HepG2 (cell line): ENCODE results near the gene NPIPB6. TPM values are rescaled to one million over a fixed set of nuclear protein-coding genes. Genes with fewer than 3 reads are reported as not detected.

ENCODE experiments used
- HMG20B ChIP-seq: conservative IDR thresholded peaks from 2 replicates; pipeline ENCODE4 v1.6.1; 2016; ENCODE audit warnings: missing genetic modification reagents, missing compliant biosample characterization
- MXD4 ChIP-seq: IDR thresholded peaks from 2 replicates; pipeline ENCODE4 v1.6.1; 2016; ENCODE audit warnings: mild to moderate bottlenecking, missing biosample characterization, missing genetic modification reagents
- NR3C1 ChIP-seq: sonication (generic); formaldehyde crosslinking; IDR thresholded peaks from 2 replicates; pipeline ENCODE4 v1.4.0; 2020; ENCODE audit warnings: missing genetic modification reagents
- SIX1 ChIP-seq: sonication (generic); formaldehyde crosslinking; IDR thresholded peaks from 2 replicates; pipeline ENCODE4 v1.4.0; 2020; ENCODE audit warnings: missing genetic modification reagents, borderline replicate concordance
- TRIM24 ChIP-seq: sonication (generic); formaldehyde crosslinking; IDR thresholded peaks from 2 replicates; pipeline ENCODE4 v1.8.0; 2022; ENCODE audit warnings: mild to moderate bottlenecking, missing genetic modification reagents
- U2AF2 ChIP-seq: fragments of 200-400 bp; formaldehyde crosslinking; IDR thresholded peaks from 2 replicates; pipeline ENCODE4 v1.6.1; 2017; ENCODE audit warnings: low read depth, mild to moderate bottlenecking, low read length
- ZNF136 ChIP-seq: sonication (generic); formaldehyde crosslinking; IDR thresholded peaks from 2 replicates; pipeline ENCODE4 v1.8.1; 2022; ENCODE audit warnings: low read depth, mild to moderate bottlenecking, moderate library complexity, missing genetic modification reagents
- ZNF234 ChIP-seq: sonication (generic); formaldehyde crosslinking; conservative IDR thresholded peaks from 2 replicates; pipeline ENCODE4 v1.5.1; 2020; ENCODE audit warnings: mild to moderate bottlenecking, missing genetic modification reagents
- ZNF3 ChIP-seq: IDR thresholded peaks from 2 replicates; pipeline ENCODE4 v1.7.0; 2017; ENCODE audit warnings: inconsistent platforms
- ZNF367 ChIP-seq: sonication (generic); formaldehyde crosslinking; IDR thresholded peaks from 2 replicates; pipeline ENCODE4 v1.4.0; 2020; ENCODE audit warnings: missing genetic modification reagents, borderline replicate concordance
- ZNF550 ChIP-seq: sonication (generic); formaldehyde crosslinking; IDR thresholded peaks from 2 replicates; pipeline ENCODE4 v1.4.0; 2020; ENCODE audit warnings: mild to moderate bottlenecking, missing genetic modification reagents, borderline replicate concordance
- ZSCAN20 ChIP-seq: sonication (generic); formaldehyde crosslinking; IDR thresholded peaks from 2 replicates; pipeline ENCODE4 v1.4.0; 2020; ENCODE audit warnings: missing genetic modification reagents, mild to moderate bottlenecking, borderline replicate concordance
- polyA plus RNA-seq, 8 experiments: library from polyadenylated mRNA; depleted of rRNA in 3 of 8; stranded (reverse) in 7 of 8; unstranded in 1 of 8; fragments of >200 nt; fragmentation: Illumina TruSeq in 4 of 8; extraction: Trizol in 4 of 8; gene quantifications; 2 replicates each; pipeline versions ENCODE4 v1.2.1 to v1.2.3, GENCODE V29; 2011 to 2016; ENCODE audit warnings: low read depth in 4 of 8, missing spikeins in 1 of 8, mixed read lengths in 1 of 8; ENCODE audit not compliant: insufficient read depth in 1 of 8
- total RNA-seq, 5 experiments: library from RNA; depleted of rRNA; stranded (reverse); fragments of >200 nt; fragmentation: Illumina TruSeq; extraction: Trizol; gene quantifications; 2 replicates each; pipeline ENCODE4 v1.2.3, GENCODE V29; 2016; ENCODE audit warnings: low read depth in 1 of 5
- TF ChIP-seq, protein P1 (sequence below): sonication (generic); formaldehyde crosslinking; IDR thresholded peaks from 2 replicates; pipeline ENCODE4 v1.4.0; 2020; ENCODE audit warnings: mild to moderate bottlenecking, missing genetic modification reagents
- TF ChIP-seq, protein P2 (sequence below): sonication (generic); formaldehyde crosslinking; IDR thresholded peaks from 2 replicates; pipeline ENCODE4 v1.4.0; 2020; ENCODE audit warnings: missing genetic modification reagents, borderline replicate concordance
- TF ChIP-seq, protein P3 (sequence below): fragments of 450-650 bp; IDR thresholded peaks from 2 replicates; pipeline ENCODE4 v1.6.1; 2017
- TF ChIP-seq, protein P4 (sequence below): sonication (generic); formaldehyde crosslinking; IDR thresholded peaks from 2 replicates; pipeline ENCODE4 v1.4.0; 2020; ENCODE audit warnings: mild to moderate bottlenecking, missing genetic modification reagents
- TF ChIP-seq, protein P5 (sequence below): sonication (generic); formaldehyde crosslinking; conservative IDR thresholded peaks from 2 replicates; pipeline ENCODE4 v1.8.0; 2022; ENCODE audit warnings: low read depth, missing genetic modification reagents
- TF ChIP-seq, protein P6 (sequence below), 2 experiments: sonication (generic) in 1 of 2; formaldehyde crosslinking in 1 of 2; IDR thresholded peaks; 2 replicates each; pipeline versions ENCODE4 v1.5.1 to v1.6.1; 2011 to 2020; ENCODE audit warnings: borderline replicate concordance in 1 of 2, low read depth in 1 of 2, low read length in 1 of 2, mild to moderate bottlenecking in 1 of 2, missing genetic modification reagents in 1 of 2, moderate library complexity in 1 of 2

NPIPB6 gene
- total and polyA plus RNA-seq, 2 of the 13 experiments (the other 11 are each of a cell fraction or from before 2014, with no cell fraction given), result 0.25 TPM; not detected in 1

DNA sequence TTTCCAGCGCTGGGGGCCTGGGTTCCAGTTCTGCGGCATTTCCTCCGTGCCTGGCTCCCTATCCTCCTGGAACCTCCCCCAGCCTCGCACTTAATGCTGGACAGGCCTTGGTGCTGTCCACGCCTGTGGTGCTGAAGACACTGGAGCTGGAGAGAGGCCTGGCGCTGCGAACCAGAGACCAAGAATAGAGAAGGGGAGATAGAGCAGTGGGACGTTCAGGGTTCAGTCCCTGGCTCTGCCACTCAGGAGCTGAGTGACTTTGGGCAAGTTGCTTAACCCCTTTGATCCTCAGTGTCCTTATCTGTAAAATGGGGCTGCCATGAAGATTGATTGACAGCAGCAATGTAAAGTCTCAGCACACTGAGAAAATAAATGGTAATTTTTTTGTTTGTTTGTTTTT lies 59.1 kb downstream of the NPIPB6 start (continued):
- TF ChIP-seq, protein P1, sequence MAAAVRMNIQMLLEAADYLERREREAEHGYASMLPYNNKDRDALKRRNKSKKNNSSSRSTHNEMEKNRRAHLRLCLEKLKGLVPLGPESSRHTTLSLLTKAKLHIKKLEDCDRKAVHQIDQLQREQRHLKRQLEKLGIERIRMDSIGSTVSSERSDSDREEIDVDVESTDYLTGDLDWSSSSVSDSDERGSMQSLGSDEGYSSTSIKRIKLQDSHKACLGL (CRISPR knock-in tag), result peak; percentile 89
- TF ChIP-seq, protein P2, sequence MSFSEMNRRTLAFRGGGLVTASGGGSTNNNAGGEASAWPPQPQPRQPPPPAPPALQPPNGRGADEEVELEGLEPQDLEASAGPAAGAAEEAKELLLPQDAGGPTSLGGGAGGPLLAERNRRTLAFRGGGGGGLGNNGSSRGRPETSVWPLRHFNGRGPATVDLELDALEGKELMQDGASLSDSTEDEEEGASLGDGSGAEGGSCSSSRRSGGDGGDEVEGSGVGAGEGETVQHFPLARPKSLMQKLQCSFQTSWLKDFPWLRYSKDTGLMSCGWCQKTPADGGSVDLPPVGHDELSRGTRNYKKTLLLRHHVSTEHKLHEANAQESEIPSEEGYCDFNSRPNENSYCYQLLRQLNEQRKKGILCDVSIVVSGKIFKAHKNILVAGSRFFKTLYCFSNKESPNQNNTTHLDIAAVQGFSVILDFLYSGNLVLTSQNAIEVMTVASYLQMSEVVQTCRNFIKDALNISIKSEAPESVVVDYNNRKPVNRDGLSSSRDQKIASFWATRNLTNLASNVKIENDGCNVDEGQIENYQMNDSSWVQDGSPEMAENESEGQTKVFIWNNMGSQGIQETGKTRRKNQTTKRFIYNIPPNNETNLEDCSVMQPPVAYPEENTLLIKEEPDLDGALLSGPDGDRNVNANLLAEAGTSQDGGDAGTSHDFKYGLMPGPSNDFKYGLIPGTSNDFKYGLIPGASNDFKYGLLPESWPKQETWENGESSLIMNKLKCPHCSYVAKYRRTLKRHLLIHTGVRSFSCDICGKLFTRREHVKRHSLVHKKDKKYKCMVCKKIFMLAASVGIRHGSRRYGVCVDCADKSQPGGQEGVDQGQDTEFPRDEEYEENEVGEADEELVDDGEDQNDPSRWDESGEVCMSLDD (CRISPR knock-in tag), result no peak; the same call in 1 of the 2 replicates
- peak; percentile 70; the same call in 1 of the 2 replicates for TF ChIP-seq MXD4 (CRISPR knock-in tag)
- TF ChIP-seq HMG20B (CRISPR knock-in tag), result peak; percentile 89
- TF ChIP-seq ZSCAN20, result peak; percentile 89; the same call in 1 of the 2 replicates
- TF ChIP-seq, protein P3, sequence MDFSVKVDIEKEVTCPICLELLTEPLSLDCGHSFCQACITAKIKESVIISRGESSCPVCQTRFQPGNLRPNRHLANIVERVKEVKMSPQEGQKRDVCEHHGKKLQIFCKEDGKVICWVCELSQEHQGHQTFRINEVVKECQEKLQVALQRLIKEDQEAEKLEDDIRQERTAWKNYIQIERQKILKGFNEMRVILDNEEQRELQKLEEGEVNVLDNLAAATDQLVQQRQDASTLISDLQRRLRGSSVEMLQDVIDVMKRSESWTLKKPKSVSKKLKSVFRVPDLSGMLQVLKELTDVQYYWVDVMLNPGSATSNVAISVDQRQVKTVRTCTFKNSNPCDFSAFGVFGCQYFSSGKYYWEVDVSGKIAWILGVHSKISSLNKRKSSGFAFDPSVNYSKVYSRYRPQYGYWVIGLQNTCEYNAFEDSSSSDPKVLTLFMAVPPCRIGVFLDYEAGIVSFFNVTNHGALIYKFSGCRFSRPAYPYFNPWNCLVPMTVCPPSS, result no peak
- TF ChIP-seq, protein P4, sequence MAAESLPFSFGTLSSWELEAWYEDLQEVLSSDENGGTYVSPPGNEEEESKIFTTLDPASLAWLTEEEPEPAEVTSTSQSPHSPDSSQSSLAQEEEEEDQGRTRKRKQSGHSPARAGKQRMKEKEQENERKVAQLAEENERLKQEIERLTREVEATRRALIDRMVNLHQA (CRISPR knock-in tag), result 0 out of 2 replicates have a peak, but pooled peaks have one; percentile 45
- peak; percentile 88 for TF ChIP-seq ZNF3
- no peak for TF ChIP-seq U2AF2
- no peak for TF ChIP-seq TRIM24 (CRISPR knock-in tag)
- no peak for TF ChIP-seq NR3C1 (CRISPR knock-in tag)
- no peak for TF ChIP-seq ZNF550 (CRISPR knock-in tag)
- TF ChIP-seq ZNF136 (CRISPR knock-in tag), result no peak
- TF ChIP-seq, protein P5, sequence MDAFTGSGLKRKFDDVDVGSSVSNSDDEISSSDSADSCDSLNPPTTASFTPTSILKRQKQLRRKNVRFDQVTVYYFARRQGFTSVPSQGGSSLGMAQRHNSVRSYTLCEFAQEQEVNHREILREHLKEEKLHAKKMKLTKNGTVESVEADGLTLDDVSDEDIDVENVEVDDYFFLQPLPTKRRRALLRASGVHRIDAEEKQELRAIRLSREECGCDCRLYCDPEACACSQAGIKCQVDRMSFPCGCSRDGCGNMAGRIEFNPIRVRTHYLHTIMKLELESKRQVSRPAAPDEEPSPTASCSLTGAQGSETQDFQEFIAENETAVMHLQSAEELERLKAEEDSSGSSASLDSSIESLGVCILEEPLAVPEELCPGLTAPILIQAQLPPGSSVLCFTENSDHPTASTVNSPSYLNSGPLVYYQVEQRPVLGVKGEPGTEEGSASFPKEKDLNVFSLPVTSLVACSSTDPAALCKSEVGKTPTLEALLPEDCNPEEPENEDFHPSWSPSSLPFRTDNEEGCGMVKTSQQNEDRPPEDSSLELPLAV (CRISPR knock-in tag), result 0 out of 2 replicates have a peak, but pooled peaks have one; percentile 63
- no peak for TF ChIP-seq ZNF234 (CRISPR knock-in tag)
- no peak; the same call in 1 of the 2 replicates for TF ChIP-seq ZNF367 (CRISPR knock-in tag)
- TF ChIP-seq, protein P6, sequence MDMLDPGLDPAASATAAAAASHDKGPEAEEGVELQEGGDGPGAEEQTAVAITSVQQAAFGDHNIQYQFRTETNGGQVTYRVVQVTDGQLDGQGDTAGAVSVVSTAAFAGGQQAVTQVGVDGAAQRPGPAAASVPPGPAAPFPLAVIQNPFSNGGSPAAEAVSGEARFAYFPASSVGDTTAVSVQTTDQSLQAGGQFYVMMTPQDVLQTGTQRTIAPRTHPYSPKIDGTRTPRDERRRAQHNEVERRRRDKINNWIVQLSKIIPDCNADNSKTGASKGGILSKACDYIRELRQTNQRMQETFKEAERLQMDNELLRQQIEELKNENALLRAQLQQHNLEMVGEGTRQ (IDR thresholded peaks at IDR 0.05; ENCODE audit: low read depth, low read length), result no peak
- TF ChIP-seq, protein P6 (CRISPR knock-in tag; IDR thresholded peaks at IDR 0.05; ENCODE audit: borderline replicate concordance), result no peak
- no peak for TF ChIP-seq SIX1 (CRISPR knock-in tag)
